ENCODE data around the gene GFER. TPM values are rescaled to one million over a fixed set of nuclear protein-coding genes. Genes with fewer than 3 reads are reported as not detected.
"Not testable (repeated sequence)": the region's sequence is repeated elsewhere in the genome, so short reads cannot be mapped to it uniquely, and the experiment has no call there.

The GFER gene
- polyA plus RNA-seq, 1 donor (not counting 4 experiments of a cell fraction or from before 2014, with no cell fraction given), result 12.0 TPM

- H2AFZ ChIP-seq (ENCODE audit: control insufficient read depth, low read length), result peak overlapping the region; percentile 52
- H3K4me3 ChIP-seq (ENCODE audit: control insufficient read depth in 2 of 3, extremely low read depth in 1 of 3, insufficient read depth in 2 of 3, low read depth in 1 of 3, low read length in 3 of 3), result peak overlapping the region in 1 of 3 experiments; percentile 19
- DNase-seq (ENCODE audit: low read depth, low spot score) (no peak), FAIRE-seq (no peak)
- H3K9me1 ChIP-seq (ENCODE audit: control insufficient read depth, extremely low read depth, insufficient read depth, low read length), result no peaks in the 10 kb centered on the region
- no peaks in the 10 kb centered on the region for H3K9me3 ChIP-seq (ENCODE audit: control insufficient read depth, low read depth, low read length)
- peak overlapping the region; percentile 18 for H3K9ac ChIP-seq (ENCODE audit: control insufficient read depth, extremely low read depth, insufficient read depth, low read length)
- H4K20me1 ChIP-seq (ENCODE audit: control insufficient read depth, extremely low read depth, insufficient read depth, low read length), result no peaks in the 10 kb centered on the region
- peak overlapping the region; percentile 56 for H3K27ac ChIP-seq (ENCODE audit: control insufficient read depth, insufficient read depth, low read length)
- H3K27me3 ChIP-seq (ENCODE audit: control insufficient read depth, extremely low read depth, insufficient read depth, low read length), result no peaks in the 10 kb centered on the region
- H3K79me2 ChIP-seq (ENCODE audit: control insufficient read depth, insufficient read depth, low read length), result no peaks in the 10 kb centered on the region
- H3K4me2 ChIP-seq (ENCODE audit: control insufficient read depth, extremely low read depth, insufficient read depth, low read depth, low read length), result peak overlapping the region; percentile 20
- no peak for TF ChIP-seq EZH2 (IDR thresholded peaks at IDR 0.05; ENCODE audit: low read length)
- no peak for TF ChIP-seq CTCF (optimal IDR thresholded peaks at IDR 0.05 in 1 of 3, IDR thresholded peaks at IDR 0.05 in 1 of 3, conservative IDR thresholded peaks at IDR 0.05 in 1 of 3; ENCODE audit: extremely low read depth in 1 of 3, insufficient read depth in 2 of 3, low read length in 3 of 3)
- no peaks in the 10 kb centered on the region for H3K36me3 ChIP-seq (ENCODE audit: control insufficient read depth in 2 of 2, extremely low read depth in 1 of 2, insufficient read depth in 2 of 2, low read length in 2 of 2)
- H3K4me1 ChIP-seq (ENCODE audit: control insufficient read depth, extremely low read depth, insufficient read depth, low read length), result peaks cover 23% of the 10 kb centered on the region
- dilution Hi-C loops (cut with MboI; ENCODE audit: extremely low pct_ligation_motif_present, low sequenced_read_pairs), result no loop called here
Measured at GRCh38 chr16:1950559-1950958, 33.4 kb upstream of the GFER start.

GRCh38 chr16:1953734-1954133, 30.3 kb upstream of the GFER start:
- Histone ChIP-seq H3K9me1 (ENCODE audit: control insufficient read depth, extremely low read depth, insufficient read depth, low read length) (no peaks in the 10 kb centered on the region), H3K9me3 (ENCODE audit: control insufficient read depth, low read depth, low read length) (no peaks in the 10 kb centered on the region), H3K27me3 (ENCODE audit: control insufficient read depth, extremely low read depth, insufficient read depth, low read length) (no peaks in the 10 kb centered on the region), H3K27ac (ENCODE audit: control insufficient read depth, insufficient read depth, low read length) (no peak overlapping the region), H3K4me3 (ENCODE audit: control insufficient read depth in 2 of 3, extremely low read depth in 1 of 3, insufficient read depth in 2 of 3, low read depth in 1 of 3, low read length in 3 of 3) (no peak overlapping the region), H3K4me2 (ENCODE audit: control insufficient read depth, extremely low read depth, insufficient read depth, low read depth, low read length) (no peak overlapping the region), H2AFZ (ENCODE audit: control insufficient read depth, low read length) (no peak overlapping the region), H3K36me3 (ENCODE audit: control insufficient read depth in 2 of 2, extremely low read depth in 1 of 2, insufficient read depth in 2 of 2, low read length in 2 of 2) (no peaks in the 10 kb centered on the region), H3K4me1 (ENCODE audit: control insufficient read depth, extremely low read depth, insufficient read depth, low read length) (peaks cover 23% of the 10 kb centered on the region), H3K9ac (ENCODE audit: control insufficient read depth, extremely low read depth, insufficient read depth, low read length) (no peak overlapping the region), H3K79me2 (ENCODE audit: control insufficient read depth, insufficient read depth, low read length) (no peaks in the 10 kb centered on the region), H4K20me1 (ENCODE audit: control insufficient read depth, extremely low read depth, insufficient read depth, low read length) (no peaks in the 10 kb centered on the region)
- dilution Hi-C loops (cut with MboI; ENCODE audit: extremely low pct_ligation_motif_present, low sequenced_read_pairs), result no loop called here
- FAIRE-seq (no peak), DNase-seq (ENCODE audit: low read depth, low spot score) (no peak)
- TF ChIP-seq EZH2 (IDR thresholded peaks at IDR 0.05; ENCODE audit: low read length), result no peak
- no peak for TF ChIP-seq CTCF (optimal IDR thresholded peaks at IDR 0.05 in 1 of 3, IDR thresholded peaks at IDR 0.05 in 1 of 3, conservative IDR thresholded peaks at IDR 0.05 in 1 of 3; ENCODE audit: extremely low read depth in 1 of 3, insufficient read depth in 2 of 3, low read length in 3 of 3)

GRCh38 chr16:1957434-1958142, 26.4 kb upstream of the GFER start:
- H3K4me2 ChIP-seq (ENCODE audit: control insufficient read depth, extremely low read depth, insufficient read depth, low read depth, low read length); H3K27me3 ChIP-seq (ENCODE audit: control insufficient read depth, extremely low read depth, insufficient read depth, low read length); H3K4me3 ChIP-seq (ENCODE audit: control insufficient read depth in 2 of 3, extremely low read depth in 1 of 3, insufficient read depth in 2 of 3, low read depth in 1 of 3, low read length in 3 of 3); FAIRE-seq; H3K9me3 ChIP-seq (ENCODE audit: control insufficient read depth, low read depth, low read length); H3K9ac ChIP-seq (ENCODE audit: control insufficient read depth, extremely low read depth, insufficient read depth, low read length); H3K9me1 ChIP-seq (ENCODE audit: control insufficient read depth, extremely low read depth, insufficient read depth, low read length); DNase-seq (ENCODE audit: low read depth, low spot score); dilution Hi-C loops (cut with MboI; ENCODE audit: extremely low pct_ligation_motif_present, low sequenced_read_pairs); H2AFZ ChIP-seq (ENCODE audit: control insufficient read depth, low read length); H3K27ac ChIP-seq (ENCODE audit: control insufficient read depth, insufficient read depth, low read length): not testable (repeated sequence)
- peaks cover 30% of the 10 kb centered on the region for H3K4me1 ChIP-seq (ENCODE audit: control insufficient read depth, extremely low read depth, insufficient read depth, low read length)
- peaks cover 15% of the 10 kb centered on the region for H4K20me1 ChIP-seq (ENCODE audit: control insufficient read depth, extremely low read depth, insufficient read depth, low read length)
- peaks cover 22% of the 10 kb centered on the region for H3K79me2 ChIP-seq (ENCODE audit: control insufficient read depth, insufficient read depth, low read length)
- peaks cover 7 to 14% of the 10 kb centered on the region in 2 experiments for H3K36me3 ChIP-seq (ENCODE audit: control insufficient read depth in 2 of 2, extremely low read depth in 1 of 2, insufficient read depth in 2 of 2, low read length in 2 of 2)

- H3K4me2 ChIP-seq (ENCODE audit: control insufficient read depth, extremely low read depth, insufficient read depth, low read depth, low read length); H3K9ac ChIP-seq (ENCODE audit: control insufficient read depth, extremely low read depth, insufficient read depth, low read length); H3K4me3 ChIP-seq (ENCODE audit: control insufficient read depth in 2 of 3, extremely low read depth in 1 of 3, insufficient read depth in 2 of 3, low read depth in 1 of 3, low read length in 3 of 3); dilution Hi-C loops (cut with MboI; ENCODE audit: extremely low pct_ligation_motif_present, low sequenced_read_pairs); H3K27me3 ChIP-seq (ENCODE audit: control insufficient read depth, extremely low read depth, insufficient read depth, low read length); FAIRE-seq; H3K9me3 ChIP-seq (ENCODE audit: control insufficient read depth, low read depth, low read length); DNase-seq (ENCODE audit: low read depth, low spot score); H3K9me1 ChIP-seq (ENCODE audit: control insufficient read depth, extremely low read depth, insufficient read depth, low read length); H3K27ac ChIP-seq (ENCODE audit: control insufficient read depth, insufficient read depth, low read length); H2AFZ ChIP-seq (ENCODE audit: control insufficient read depth, low read length): not testable (repeated sequence)
- Histone ChIP-seq H3K36me3 (ENCODE audit: control insufficient read depth in 2 of 2, extremely low read depth in 1 of 2, insufficient read depth in 2 of 2, low read length in 2 of 2) (peaks cover 10 to 18% of the 10 kb centered on the region in 2 experiments), H4K20me1 (ENCODE audit: control insufficient read depth, extremely low read depth, insufficient read depth, low read length) (peaks cover 19% of the 10 kb centered on the region), H3K79me2 (ENCODE audit: control insufficient read depth, insufficient read depth, low read length) (peaks cover 27% of the 10 kb centered on the region), H3K4me1 (ENCODE audit: control insufficient read depth, extremely low read depth, insufficient read depth, low read length) (peaks cover 30% of the 10 kb centered on the region)
Measured at GRCh38 chr16:1958143-1958491, 25.9 kb upstream of the GFER start.

All from keratinocyte (primary cell).